K562 (cell line): ENCODE data around the gene NARF. TPM values are rescaled to one million over a fixed set of nuclear protein-coding genes. Genes with fewer than 3 reads are reported as not detected.

Experiments
- ATF7 ChIP-seq: fragments of 450-650 bp; IDR thresholded peaks from 2 replicates; pipeline ENCODE4 v1.7.1; 2014; ENCODE audit warnings: mild to moderate bottlenecking, moderate library complexity
- ELF1 ChIP-seq: fragments of 200-800 bp; sonication (Bioruptor generic); IDR thresholded peaks from 2 replicates; pipeline ENCODE4 v1.6.1; 2016; ENCODE audit warnings: missing genetic modification characterization, missing compliant biosample characterization
- HNRNPL ChIP-seq: fragments of 200-400 bp; formaldehyde crosslinking; IDR thresholded peaks from 2 replicates; pipeline ENCODE4 v1.6.1; 2017; ENCODE audit warnings: low read depth, mild to moderate bottlenecking, low read length
- KAT2B ChIP-seq: IDR thresholded peaks from one replicate; pipeline ENCODE4 v1.6.1; 2012; ENCODE audit warnings: low read depth, mild to moderate bottlenecking, control low read depth, inconsistent platforms, low read length, moderate library complexity
- NRF1 ChIP-seq, 2 experiments: fragments of 450-650 bp; IDR thresholded peaks in 1 of 2; conservative IDR thresholded peaks in 1 of 2; 2 replicates each; pipeline ENCODE4 v1.6.1; 2014; ENCODE audit warnings: mild to moderate bottlenecking in 2 of 2
- POLR2G ChIP-seq: fragments of 200-400 bp; formaldehyde crosslinking; IDR thresholded peaks from 2 replicates; pipeline ENCODE4 v1.6.1; 2017; ENCODE audit warnings: low read depth, mild to moderate bottlenecking, antibody characterized with exemption, low read length, moderate library complexity
- RBM22 ChIP-seq: fragments of 200-400 bp; formaldehyde crosslinking; IDR thresholded peaks from 2 replicates; pipeline ENCODE4 v1.6.1; 2018; ENCODE audit warnings: low read length, low read depth; ENCODE audit not compliant: poor library complexity, severe bottlenecking
- SETDB1 ChIP-seq: IDR thresholded peaks from one replicate; pipeline ENCODE4 v1.6.1; 2012; ENCODE audit warnings: low read length, control low read depth, inconsistent platforms
- TAF9B ChIP-seq: fragments of 450-650 bp; IDR thresholded peaks from 2 replicates; pipeline ENCODE4 v1.6.1; 2018; ENCODE audit warnings: mild to moderate bottlenecking; ENCODE audit not compliant: partially characterized antibody
- TBL1XR1 ChIP-seq, 2 experiments: IDR thresholded peaks; 2 replicates each; pipeline ENCODE4 v1.6.1; 2012; ENCODE audit warnings: improper control_type of control experiment in 2 of 2, low read length in 2 of 2, mild to moderate bottlenecking in 1 of 2
- ZNF217 ChIP-seq: sonication (generic); formaldehyde crosslinking; IDR thresholded peaks from 2 replicates; pipeline ENCODE4 v1.8.0; 2022; ENCODE audit warnings: mild to moderate bottlenecking, missing genetic modification reagents
- ZNF436 ChIP-seq: fragments of 250-450, 450-650 bp; sonication (Bioruptor Pico); formaldehyde crosslinking; IDR thresholded peaks from 2 replicates; pipeline ENCODE4 v1.7.0; 2020; ENCODE audit warnings: mild to moderate bottlenecking
- ZNF695 ChIP-seq: fragments of 450-650 bp; formaldehyde crosslinking; IDR thresholded peaks from 2 replicates; pipeline ENCODE4 v1.4.0; 2020; ENCODE audit warnings: mild to moderate bottlenecking, moderate library complexity
- polyA plus RNA-seq, 8 experiments: library from polyadenylated mRNA; depleted of rRNA in 4 of 8; stranded (reverse) in 5 of 8; unstranded in 3 of 8; fragments of >200 nt; fragmentation: Nextera tagmentation in 2 of 8; fragmentation: Illumina TruSeq in 1 of 8; extraction: Ambion mirVana in 2 of 8; extraction: Trizol in 1 of 8; gene quantifications; 2 replicates each; pipeline versions ENCODE4 v1.2.1 to v1.2.3, GENCODE V29; 2011 to 2014; ENCODE audit warnings: inconsistent platforms in 1 of 8, missing spikeins in 1 of 8
- total RNA-seq, 7 experiments: library from RNA; depleted of rRNA in 6 of 7; stranded (reverse); fragments of >200 nt in 6 of 7; fragmentation: Illumina TruSeq in 2 of 7; extraction: Trizol in 2 of 7; gene quantifications; 2 replicates each; pipeline versions ENCODE4 v1.2.1 to v1.2.3, GENCODE V29; 2011 to 2021; ENCODE audit warnings: low replicate concordance in 1 of 7
- TF ChIP-seq, protein P1 (sequence below): fragments of 250-450 bp; sonication (Bioruptor Pico); IDR thresholded peaks from 2 replicates; pipeline ENCODE4 v1.8.0; 2022; ENCODE audit warnings: inconsistent platforms
- TF ChIP-seq, protein P2 (sequence below): IDR thresholded peaks from 2 replicates; pipeline ENCODE4 v1.6.1; 2012; ENCODE audit warnings: low read depth, low read length, improper control_type of control experiment, borderline replicate concordance
- TF ChIP-seq, protein P3 (sequence below): fragments of 250-450 bp; sonication (Bioruptor Pico); IDR thresholded peaks from 2 replicates; pipeline ENCODE4 v1.4.0; 2020

NARF gene
- total and polyA plus RNA-seq, 9 of the 15 experiments (the other 6 are each of a cell fraction or from before 2014, with no cell fraction given), result 60.4 to 423 (median 132) TPM

DNA sequence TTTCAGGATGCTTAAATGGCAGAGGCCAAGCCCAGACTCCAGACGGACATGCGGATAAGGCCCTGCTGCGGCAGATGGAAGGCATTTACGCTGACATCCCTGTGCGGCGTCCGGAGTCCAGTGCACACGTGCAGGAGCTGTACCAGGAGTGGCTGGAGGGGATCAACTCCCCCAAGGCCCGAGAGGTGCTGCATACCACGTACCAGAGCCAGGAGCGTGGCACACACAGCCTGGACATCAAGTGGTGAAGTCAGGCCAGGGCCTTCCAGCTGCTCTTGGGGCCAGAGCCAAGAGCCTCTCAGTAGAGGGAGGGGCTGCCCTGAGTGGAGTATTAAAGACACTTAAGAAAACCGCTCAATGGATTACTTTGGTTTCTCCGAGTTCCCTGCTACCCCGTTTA lies 29.4 kb downstream of the NARF start (continued):
- TF ChIP-seq, protein P1, sequence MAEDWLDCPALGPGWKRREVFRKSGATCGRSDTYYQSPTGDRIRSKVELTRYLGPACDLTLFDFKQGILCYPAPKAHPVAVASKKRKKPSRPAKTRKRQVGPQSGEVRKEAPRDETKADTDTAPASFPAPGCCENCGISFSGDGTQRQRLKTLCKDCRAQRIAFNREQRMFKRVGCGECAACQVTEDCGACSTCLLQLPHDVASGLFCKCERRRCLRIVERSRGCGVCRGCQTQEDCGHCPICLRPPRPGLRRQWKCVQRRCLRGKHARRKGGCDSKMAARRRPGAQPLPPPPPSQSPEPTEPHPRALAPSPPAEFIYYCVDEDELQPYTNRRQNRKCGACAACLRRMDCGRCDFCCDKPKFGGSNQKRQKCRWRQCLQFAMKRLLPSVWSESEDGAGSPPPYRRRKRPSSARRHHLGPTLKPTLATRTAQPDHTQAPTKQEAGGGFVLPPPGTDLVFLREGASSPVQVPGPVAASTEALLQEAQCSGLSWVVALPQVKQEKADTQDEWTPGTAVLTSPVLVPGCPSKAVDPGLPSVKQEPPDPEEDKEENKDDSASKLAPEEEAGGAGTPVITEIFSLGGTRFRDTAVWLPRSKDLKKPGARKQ (CRISPR knock-in tag), result no peak
- TF ChIP-seq RBM22, result peak; percentile 21
- TF ChIP-seq NRF1 (conservative IDR thresholded peaks at IDR 0.05 in 1 of 2, IDR thresholded peaks at IDR 0.05 in 1 of 2), result 0 out of 4 replicates have a peak, but pooled peaks of 1 of the 2 experiments have one; percentile 16
- no peak for TF ChIP-seq KAT2B
- TF ChIP-seq TAF9B, result no peak
- TF ChIP-seq ATF7, result no peak
- no peak for TF ChIP-seq ELF1 (tag)
- TF ChIP-seq POLR2G, result peak; percentile 62
- no peak for TF ChIP-seq ZNF217 (CRISPR knock-in tag)
- TF ChIP-seq, protein P2, sequence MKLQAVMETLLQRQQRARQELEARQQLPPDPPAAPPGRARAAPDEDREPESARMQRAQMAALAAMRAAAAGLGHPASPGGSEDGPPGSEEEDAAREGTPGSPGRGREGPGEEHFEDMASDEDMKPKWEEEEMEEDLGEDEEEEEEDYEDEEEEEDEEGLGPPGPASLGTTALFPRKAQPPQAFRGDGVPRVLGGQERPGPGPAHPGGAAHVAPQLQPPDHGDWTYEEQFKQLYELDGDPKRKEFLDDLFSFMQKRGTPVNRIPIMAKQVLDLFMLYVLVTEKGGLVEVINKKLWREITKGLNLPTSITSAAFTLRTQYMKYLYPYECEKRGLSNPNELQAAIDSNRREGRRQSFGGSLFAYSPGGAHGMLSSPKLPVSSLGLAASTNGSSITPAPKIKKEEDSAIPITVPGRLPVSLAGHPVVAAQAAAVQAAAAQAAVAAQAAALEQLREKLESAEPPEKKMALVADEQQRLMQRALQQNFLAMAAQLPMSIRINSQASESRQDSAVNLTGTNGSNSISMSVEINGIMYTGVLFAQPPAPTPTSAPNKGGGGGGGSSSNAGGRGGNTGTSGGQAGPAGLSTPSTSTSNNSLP, result no peak
- TF ChIP-seq, protein P3, sequence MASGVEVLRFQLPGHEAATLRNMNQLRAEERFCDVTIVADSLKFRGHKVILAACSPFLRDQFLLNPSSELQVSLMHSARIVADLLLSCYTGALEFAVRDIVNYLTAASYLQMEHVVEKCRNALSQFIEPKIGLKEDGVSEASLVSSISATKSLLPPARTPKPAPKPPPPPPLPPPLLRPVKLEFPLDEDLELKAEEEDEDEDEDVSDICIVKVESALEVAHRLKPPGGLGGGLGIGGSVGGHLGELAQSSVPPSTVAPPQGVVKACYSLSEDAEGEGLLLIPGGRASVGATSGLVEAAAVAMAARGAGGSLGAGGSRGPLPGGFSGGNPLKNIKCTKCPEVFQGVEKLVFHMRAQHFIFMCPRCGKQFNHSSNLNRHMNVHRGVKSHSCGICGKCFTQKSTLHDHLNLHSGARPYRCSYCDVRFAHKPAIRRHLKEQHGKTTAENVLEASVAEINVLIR (CRISPR knock-in tag), result no peak
- TF ChIP-seq TBL1XR1 (IDR thresholded peaks at IDR 0.05; ENCODE audit: low read length in 2 of 2), result no peak
- no peak for TF ChIP-seq SETDB1
- TF ChIP-seq HNRNPL, result no peak
- no peak for TF ChIP-seq ZNF436
- TF ChIP-seq ZNF695 (CRISPR knock-in tag), result no peak
